Measurements from ENCODE around the gene TTLL5. TPM values are rescaled to one million over a fixed set of nuclear protein-coding genes. Genes with fewer than 3 reads are reported as not detected.
A peak's percentile ranks its signal among the peaks of the same experiment; 100 is the strongest.

Gene TTLL5
- total and polyA plus RNA-seq, 7 donors, result 4.8 to 36.6 (median 17.9) TPM

DNA sequence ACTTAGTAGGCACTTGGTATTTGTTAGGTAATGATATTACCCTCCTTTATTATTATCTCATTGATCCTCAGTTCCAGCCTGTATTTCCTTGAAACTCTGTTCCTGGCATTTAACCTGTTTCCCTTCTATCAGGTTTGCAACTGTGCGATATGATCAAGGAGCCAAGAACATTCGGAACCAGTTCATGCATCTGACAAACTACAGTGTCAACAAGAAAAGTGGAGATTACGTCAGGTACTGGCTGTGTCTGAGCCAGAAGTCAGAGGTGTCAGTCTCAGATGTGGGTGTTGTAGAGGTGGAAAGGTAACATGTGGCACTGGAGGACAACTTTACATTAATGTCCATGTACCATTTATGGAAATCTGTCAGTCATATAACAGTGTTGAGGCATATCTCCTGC lies 56.7 kb downstream of the TTLL5 start:
- peaks cover 0 to 77% (median 61%) of the 10 kb centered on the region in 4 donors for H3K4me1 ChIP-seq
- WGBS, 2 donors, result 95 to 97% methylated on average over 3 of the region's 3 CpGs
- TF ChIP-seq POLR2AphosphoS5 (IDR thresholded peaks at IDR 0.05), result no peak
- TF ChIP-seq, protein P1, sequence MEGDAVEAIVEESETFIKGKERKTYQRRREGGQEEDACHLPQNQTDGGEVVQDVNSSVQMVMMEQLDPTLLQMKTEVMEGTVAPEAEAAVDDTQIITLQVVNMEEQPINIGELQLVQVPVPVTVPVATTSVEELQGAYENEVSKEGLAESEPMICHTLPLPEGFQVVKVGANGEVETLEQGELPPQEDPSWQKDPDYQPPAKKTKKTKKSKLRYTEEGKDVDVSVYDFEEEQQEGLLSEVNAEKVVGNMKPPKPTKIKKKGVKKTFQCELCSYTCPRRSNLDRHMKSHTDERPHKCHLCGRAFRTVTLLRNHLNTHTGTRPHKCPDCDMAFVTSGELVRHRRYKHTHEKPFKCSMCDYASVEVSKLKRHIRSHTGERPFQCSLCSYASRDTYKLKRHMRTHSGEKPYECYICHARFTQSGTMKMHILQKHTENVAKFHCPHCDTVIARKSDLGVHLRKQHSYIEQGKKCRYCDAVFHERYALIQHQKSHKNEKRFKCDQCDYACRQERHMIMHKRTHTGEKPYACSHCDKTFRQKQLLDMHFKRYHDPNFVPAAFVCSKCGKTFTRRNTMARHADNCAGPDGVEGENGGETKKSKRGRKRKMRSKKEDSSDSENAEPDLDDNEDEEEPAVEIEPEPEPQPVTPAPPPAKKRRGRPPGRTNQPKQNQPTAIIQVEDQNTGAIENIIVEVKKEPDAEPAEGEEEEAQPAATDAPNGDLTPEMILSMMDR (IDR thresholded peaks at IDR 0.05), result no peak
- no peak for TF ChIP-seq POLR2A (IDR thresholded peaks at IDR 0.05)
- no peak for TF ChIP-seq EP300 (IDR thresholded peaks at IDR 0.05)
- no peaks in the 10 kb centered on the region for H3K36me3 ChIP-seq
- peak overlapping the region in 2 of 4 donors; percentile 81 to 88 for H3K27ac ChIP-seq
- DNase-seq, result no peak
- H3K9me3 ChIP-seq, result no peaks in the 10 kb centered on the region
- intact Hi-C loops (cut with DNase I), result no loop called here
- H3K4me3 ChIP-seq, result no peak overlapping the region
- H3K27me3 ChIP-seq, result no peaks in the 10 kb centered on the region

DNA sequence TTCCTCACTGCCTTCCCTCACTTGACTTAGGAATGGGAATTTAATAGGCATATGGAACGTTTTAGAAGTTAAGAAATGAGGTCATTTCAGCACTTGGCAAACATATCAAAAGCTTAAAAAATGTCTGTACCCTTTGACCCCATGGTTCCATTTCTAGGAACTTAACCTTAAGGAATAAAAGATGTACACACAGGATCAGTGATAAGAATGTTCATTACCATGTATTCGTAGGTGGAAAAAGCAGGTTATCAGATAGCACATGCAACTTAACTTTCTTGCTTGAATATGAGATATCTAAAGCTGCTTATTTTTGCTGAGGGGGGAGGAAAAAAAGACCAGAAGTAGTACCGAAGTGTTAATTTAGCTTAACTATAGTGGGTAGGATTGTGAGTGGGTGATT lies 57.2 kb downstream of the TTLL5 start:
- no peaks in the 10 kb centered on the region for H3K36me3 ChIP-seq
- no peak overlapping the region for H3K4me3 ChIP-seq
- peak overlapping the region in 2 of 4 donors; percentile 81 to 88 for H3K27ac ChIP-seq
- no peak for DNase-seq
- H3K9me3 ChIP-seq, result no peaks in the 10 kb centered on the region
- no peaks in the 10 kb centered on the region for H3K27me3 ChIP-seq
- 75 to 92% methylated on average over 3 of the region's 3 CpGs for WGBS, 2 donors
- intact Hi-C loops (cut with DNase I), result no loop called here
- peaks cover 0 to 72% (median 61%) of the 10 kb centered on the region in 4 donors for H3K4me1 ChIP-seq
- TF ChIP-seq, protein P1 (IDR thresholded peaks at IDR 0.05), result no peak
- TF ChIP-seq POLR2A (IDR thresholded peaks at IDR 0.05), result no peak
- TF ChIP-seq EP300 (IDR thresholded peaks at IDR 0.05), result no peak
- no peak for TF ChIP-seq POLR2AphosphoS5 (IDR thresholded peaks at IDR 0.05)

DNA sequence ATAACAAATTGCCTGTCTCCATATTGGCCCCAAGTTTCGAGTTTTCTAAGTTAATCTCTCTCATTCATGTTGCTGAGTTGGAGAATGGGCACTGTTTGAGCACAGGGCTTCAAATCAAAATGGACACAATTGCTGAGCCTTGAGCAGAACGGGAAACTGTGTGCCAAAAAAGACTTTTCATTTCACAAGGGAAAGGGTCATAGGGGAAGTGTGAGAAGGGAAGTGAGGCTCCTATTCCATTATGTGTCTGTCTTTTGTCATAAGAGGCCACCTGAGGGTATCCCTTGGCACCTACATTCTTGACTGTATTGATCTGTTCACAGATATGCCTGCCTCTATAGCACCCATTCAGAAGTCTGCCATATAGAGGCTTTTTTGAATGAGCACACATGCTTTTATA lies 59.1 kb downstream of the TTLL5 start:
- DNase-seq, result no peak
- Histone ChIP-seq H3K4me1 (peaks cover 0 to 74% (median 61%) of the 10 kb centered on the region in 4 donors), H3K27ac (peak overlapping the region; percentile 65 to 88 (median 80)), H3K4me3 (no peak overlapping the region), H3K9me3 (no peaks in the 10 kb centered on the region), H3K27me3 (no peaks in the 10 kb centered on the region), H3K36me3 (no peaks in the 10 kb centered on the region)
- WGBS, 2 donors, result 90 to 93% methylated on average over 2 of the region's 2 CpGs
- intact Hi-C loops (cut with DNase I), result loop anchor here (5.0 kb wide), 1 partner anchor 147 kb away; no protein-coding TSS in a partner anchor
- no peak for TF ChIP-seq POLR2A (IDR thresholded peaks at IDR 0.05)

DNA sequence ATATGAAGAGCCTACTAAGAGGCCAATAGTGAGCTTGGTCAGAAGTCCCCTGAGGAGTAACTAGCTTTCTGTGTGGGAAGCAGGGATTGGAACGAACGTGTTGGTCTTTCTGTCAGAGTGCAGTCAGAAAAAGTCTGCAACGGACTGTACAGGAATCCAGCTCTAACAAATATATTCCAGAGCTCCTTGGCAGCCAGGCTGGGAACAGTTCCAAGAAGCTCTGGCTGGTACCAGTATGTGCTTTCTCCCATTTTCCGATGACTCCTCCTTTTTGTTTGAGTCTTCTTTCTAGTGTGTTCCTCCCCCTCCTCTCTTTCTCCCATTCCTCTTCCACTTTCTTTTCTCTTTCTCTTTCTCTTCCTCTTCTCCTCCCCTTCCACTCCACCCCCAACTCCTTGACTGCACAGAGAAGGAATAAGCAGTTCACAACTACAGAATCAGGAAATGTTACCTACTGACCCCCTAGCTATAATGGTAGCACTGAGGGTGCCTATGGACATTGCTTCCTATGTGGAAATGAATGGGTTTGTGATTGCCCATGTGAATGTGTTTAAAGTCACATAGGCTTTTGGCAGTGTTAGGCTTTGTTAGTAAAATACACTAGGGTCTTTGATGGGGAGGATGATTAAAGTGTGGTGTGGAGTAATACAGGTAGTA lies 59.9 kb downstream of the TTLL5 start:
- 59 to 66% methylated on average over 4 of the region's 4 CpGs for WGBS, 2 donors
- peak overlapping the region in 3 of 4 donors; percentile 17 to 27 (median 19) for H3K4me3 ChIP-seq

DNA sequence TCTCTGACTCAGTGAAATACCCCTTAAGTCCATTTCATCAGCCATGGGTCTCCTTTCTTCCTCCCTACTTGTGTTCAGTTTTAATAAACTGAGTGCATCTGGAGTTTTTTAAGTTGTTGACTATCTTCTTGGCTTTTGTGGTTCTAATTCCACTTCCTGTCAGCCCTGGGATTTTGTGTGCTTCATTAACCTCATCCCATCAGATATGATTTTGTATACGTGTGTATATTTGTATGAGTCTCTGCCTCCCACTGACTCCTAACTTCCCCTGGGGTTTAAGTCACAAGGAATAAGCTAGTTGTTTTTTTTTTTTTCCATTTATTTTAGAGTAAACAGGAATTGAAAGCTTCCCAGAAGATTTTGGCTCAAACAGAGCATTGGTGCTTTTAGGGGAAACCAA lies 62.7 kb downstream of the TTLL5 start:
- DNase-seq, result no peak
- H3K4me1 ChIP-seq, result peaks cover 0 to 50% (median 39%) of the 10 kb centered on the region in 4 donors
- H3K36me3 ChIP-seq, result no peaks in the 10 kb centered on the region
- WGBS, 2 donors, result 61 to 92% methylated on average over 1 of the region's 1 CpG
- intact Hi-C loops (cut with DNase I), result loop anchor here (5.0 kb wide), 1 partner anchor 144 kb away; no protein-coding TSS in a partner anchor
- peak overlapping the region in 2 of 4 donors; percentile 9 to 13 for H3K27ac ChIP-seq
- H3K9me3 ChIP-seq, result no peaks in the 10 kb centered on the region
- H3K27me3 ChIP-seq, result no peaks in the 10 kb centered on the region
- no peak for TF ChIP-seq POLR2A (IDR thresholded peaks at IDR 0.05)
- TF ChIP-seq, protein P1 (IDR thresholded peaks at IDR 0.05), result no peak
- no peak for TF ChIP-seq EP300 (IDR thresholded peaks at IDR 0.05)
- TF ChIP-seq POLR2AphosphoS5 (IDR thresholded peaks at IDR 0.05), result no peak
- H3K4me3 ChIP-seq, result no peak overlapping the region

More for the DNA sequence above, 59.9 kb downstream of the TTLL5 start:
- peak overlapping the region; percentile 65 to 88 (median 80) for H3K27ac ChIP-seq
- no peak for TF ChIP-seq POLR2A (IDR thresholded peaks at IDR 0.05)
- TF ChIP-seq POLR2AphosphoS5 (IDR thresholded peaks at IDR 0.05), result peak in 3 of 4 donors; percentile 36 to 61 (median 61)
- TF ChIP-seq, protein P1 (IDR thresholded peaks at IDR 0.05), result no peak
- intact Hi-C loops (cut with DNase I), result loop anchor here (5.0 kb wide), 1 partner anchor 146 kb away; no protein-coding TSS in a partner anchor
- DNase-seq, result peak; percentile 85
- no peaks in the 10 kb centered on the region for H3K9me3 ChIP-seq
- no peaks in the 10 kb centered on the region for H3K27me3 ChIP-seq
- H3K4me1 ChIP-seq, result peaks cover 0 to 74% (median 60%) of the 10 kb centered on the region in 4 donors
- no peaks in the 10 kb centered on the region for H3K36me3 ChIP-seq
